ENCODE results near the gene API5. TPM values are rescaled to one million over a fixed set of nuclear protein-coding genes. Genes with fewer than 3 reads are reported as not detected.
"Not testable (repeated sequence)": the region's sequence is repeated elsewhere in the genome, so short reads cannot be mapped to it uniquely, and the experiment has no call there.

Gene API5
- total and polyA plus RNA-seq, 2 donors from 2014 or later, result 48.5 to 89.0 TPM

GRCh38 chr11:43327987-43328386, 16.2 kb downstream of the API5 start:
- Histone ChIP-seq H3K4me1 (ENCODE audit: control insufficient read depth in 2 of 3, insufficient read depth in 2 of 3, low read depth in 1 of 3, low read length in 3 of 3) (no peaks in the 10 kb centered on the region), H3K9ac (ENCODE audit: low read length in 3 of 3) (no peak overlapping the region), H3K27me3 (ENCODE audit: control insufficient read depth, insufficient read depth, low read length) (no peaks in the 10 kb centered on the region), H3K9me3 (ENCODE audit: control insufficient read depth in 2 of 3, insufficient read depth in 1 of 3, low read length in 3 of 3) (no peaks in the 10 kb centered on the region), H3K4me3 (ENCODE audit: low read length in 3 of 3) (no peak overlapping the region), H3K36me3 (ENCODE audit: control insufficient read depth in 2 of 3, insufficient read depth in 3 of 3, low read length in 3 of 3) (peaks cover 10 to 69% (median 39%) of the 10 kb centered on the region in 3 donors), H3K27ac (ENCODE audit: low read depth in 2 of 2, low read length in 2 of 2) (no peak overlapping the region)
- intact Hi-C loops (cut with DNase I), result no loop called here
- no peak for DNase-seq
- no peak for FAIRE-seq
- TF ChIP-seq CTCF (IDR thresholded peaks at IDR 0.05; ENCODE audit: borderline replicate concordance, extremely low read depth, insufficient read depth), result no peak

GRCh38 chr11:43328482-43328881, 16.7 kb downstream of the API5 start:
- Histone ChIP-seq H3K27me3 (ENCODE audit: control insufficient read depth, insufficient read depth, low read length) (no peaks in the 10 kb centered on the region), H3K9me3 (ENCODE audit: control insufficient read depth in 2 of 3, insufficient read depth in 1 of 3, low read length in 3 of 3) (no peaks in the 10 kb centered on the region), H3K4me1 (ENCODE audit: control insufficient read depth in 2 of 3, insufficient read depth in 2 of 3, low read depth in 1 of 3, low read length in 3 of 3) (no peaks in the 10 kb centered on the region), H3K36me3 (ENCODE audit: control insufficient read depth in 2 of 3, insufficient read depth in 3 of 3, low read length in 3 of 3) (peaks cover 7 to 66% (median 37%) of the 10 kb centered on the region in 3 donors), H3K4me3 (ENCODE audit: low read length in 3 of 3) (no peak overlapping the region), H3K27ac (ENCODE audit: low read depth in 2 of 2, low read length in 2 of 2) (no peak overlapping the region), H3K9ac (ENCODE audit: low read length in 3 of 3) (no peak overlapping the region)
- intact Hi-C loops (cut with DNase I), result no loop called here
- FAIRE-seq (no peak), DNase-seq (no peak)
- no peak for TF ChIP-seq CTCF (IDR thresholded peaks at IDR 0.05; ENCODE audit: borderline replicate concordance, extremely low read depth, insufficient read depth)

- TF ChIP-seq CTCF (IDR thresholded peaks at IDR 0.05; ENCODE audit: borderline replicate concordance, extremely low read depth, insufficient read depth), result no peak
- no peak for DNase-seq
- H3K36me3 ChIP-seq (ENCODE audit: control insufficient read depth in 2 of 3, insufficient read depth in 3 of 3, low read length in 3 of 3), result peaks cover 5 to 20% (median 12%) of the 10 kb centered on the region in 3 donors
- no peak overlapping the region for H3K9ac ChIP-seq (ENCODE audit: low read length in 3 of 3)
- no peaks in the 10 kb centered on the region for H3K4me1 ChIP-seq (ENCODE audit: control insufficient read depth in 2 of 3, insufficient read depth in 2 of 3, low read depth in 1 of 3, low read length in 3 of 3)
- no peak overlapping the region for H3K27ac ChIP-seq (ENCODE audit: low read depth in 2 of 2, low read length in 2 of 2)
- no peaks in the 10 kb centered on the region for H3K27me3 ChIP-seq (ENCODE audit: control insufficient read depth, insufficient read depth, low read length)
- intact Hi-C loops (cut with DNase I), result no loop called here
- FAIRE-seq, result no peak
- no peaks in the 10 kb centered on the region for H3K9me3 ChIP-seq (ENCODE audit: control insufficient read depth in 2 of 3, insufficient read depth in 1 of 3, low read length in 3 of 3)
- H3K4me3 ChIP-seq (ENCODE audit: low read length in 3 of 3), result no peak overlapping the region
Measured at GRCh38 chr11:43341159-43341558, 29.4 kb downstream of the API5 start.

- H3K36me3 ChIP-seq (ENCODE audit: control insufficient read depth in 2 of 3, insufficient read depth in 3 of 3, low read length in 3 of 3); H3K27ac ChIP-seq (ENCODE audit: low read depth in 2 of 2, low read length in 2 of 2); H3K4me1 ChIP-seq (ENCODE audit: control insufficient read depth in 2 of 3, insufficient read depth in 2 of 3, low read depth in 1 of 3, low read length in 3 of 3); H3K27me3 ChIP-seq (ENCODE audit: control insufficient read depth, insufficient read depth, low read length); FAIRE-seq; H3K4me3 ChIP-seq (ENCODE audit: low read length in 3 of 3); DNase-seq; intact Hi-C loops (cut with DNase I); H3K9me3 ChIP-seq (ENCODE audit: control insufficient read depth in 2 of 3, insufficient read depth in 1 of 3, low read length in 3 of 3); H3K9ac ChIP-seq (ENCODE audit: low read length in 3 of 3): not testable (repeated sequence)
Measured at GRCh38 chr11:43351426-43351825, 39.6 kb downstream of the API5 start.

All from kidney (tissue), 14 donors.